GM18498 (cell line): ENCODE results near the gene SPTBN5.
"Not testable (repeated sequence)": the region's sequence is repeated elsewhere in the genome, so short reads cannot be mapped to it uniquely, and the experiment has no call there.

Experiments
- ATAC-seq: cut with Tn5 transposase; IDR thresholded peaks from one replicate; pipeline ENCODE4 v1.9.1; 2021; ENCODE audit warnings: mild to moderate bottlenecking, moderate library complexity; ENCODE audit not compliant: unreplicated experiment

SPTBN5 gene

DNA sequence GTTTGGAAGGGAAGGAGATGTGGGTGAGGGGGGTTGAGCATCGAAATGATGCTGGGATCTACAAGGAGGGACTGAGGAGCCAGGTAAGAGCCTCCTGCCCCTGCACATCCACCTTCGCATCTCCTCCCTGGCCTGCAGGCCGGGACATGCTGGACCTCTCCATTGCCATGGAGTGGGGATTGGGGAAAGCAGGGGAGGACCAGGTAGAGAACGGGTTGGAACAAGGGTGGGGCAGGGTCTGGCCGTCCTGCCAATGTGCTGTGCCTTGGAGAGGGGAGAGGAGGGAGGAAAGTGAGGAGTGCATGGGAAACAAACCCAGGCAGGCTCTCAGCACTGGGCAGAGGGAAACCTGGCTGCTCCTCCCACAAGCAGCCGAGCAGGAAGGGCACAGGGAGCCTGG, 44.6 kb downstream of the SPTBN5 start:
- ATAC-seq, result no peak

DNA sequence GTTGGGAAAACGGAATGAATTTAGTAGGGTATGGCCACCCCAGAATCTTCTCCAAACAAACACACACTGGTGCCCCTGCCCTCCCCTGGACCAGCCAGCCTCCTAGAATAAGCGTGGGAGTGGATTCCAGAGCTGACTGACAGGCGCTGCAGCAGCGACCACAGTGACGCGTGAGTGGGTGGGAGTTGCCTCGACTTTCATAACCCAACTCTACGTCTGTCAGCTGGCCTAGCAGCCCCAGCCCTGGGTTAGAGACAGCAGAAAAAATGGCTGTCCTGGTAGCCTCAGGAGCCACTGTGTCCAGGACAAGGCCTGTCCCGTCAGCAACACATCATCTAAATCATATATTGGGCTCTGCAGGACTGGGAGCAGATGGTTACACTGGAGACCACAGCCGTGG, 45.2 kb downstream of the SPTBN5 start:
- ATAC-seq, result no peak

DNA sequence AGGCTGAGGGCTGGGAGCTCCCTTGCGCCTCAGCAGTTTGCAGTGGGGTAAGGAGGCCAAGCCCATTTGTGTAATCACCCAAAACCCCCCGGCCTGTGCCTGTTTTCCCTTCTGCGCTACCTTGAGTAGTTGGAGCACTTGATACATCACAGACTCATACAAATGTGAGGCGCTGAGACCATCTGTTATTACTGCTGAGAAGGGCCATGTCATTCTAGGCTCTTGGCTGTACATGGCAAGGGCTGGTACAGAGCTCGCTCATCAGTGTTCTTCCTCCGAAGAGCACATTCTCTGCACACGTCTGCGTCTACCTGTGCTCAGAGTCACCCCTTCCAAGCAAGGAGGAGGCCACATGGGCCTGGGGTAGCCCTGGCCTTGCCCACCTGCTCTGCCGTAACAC, 45.9 kb downstream of the SPTBN5 start:
- ATAC-seq, result no peak

DNA sequence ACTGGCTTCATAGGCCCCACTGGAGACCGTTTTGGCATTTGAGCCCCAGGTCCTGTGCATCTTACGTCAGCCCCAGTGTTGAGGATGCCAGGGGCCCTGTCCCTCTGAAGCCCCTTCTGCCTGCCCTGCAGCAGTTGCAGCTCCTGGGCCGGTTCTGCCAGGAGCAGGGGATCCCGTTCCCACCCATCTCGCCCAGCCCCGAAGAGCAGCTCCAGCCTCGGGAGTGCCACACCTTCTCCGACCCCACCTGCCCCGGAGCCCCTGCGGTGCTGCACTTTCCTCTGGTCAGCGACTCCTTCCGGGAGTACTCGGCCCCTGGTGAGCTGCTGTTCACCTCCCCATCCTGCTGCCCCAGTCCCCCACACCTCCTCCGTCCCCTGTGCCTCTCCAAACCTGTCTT, 46.6 kb downstream of the SPTBN5 start:
- no peak for ATAC-seq

DNA sequence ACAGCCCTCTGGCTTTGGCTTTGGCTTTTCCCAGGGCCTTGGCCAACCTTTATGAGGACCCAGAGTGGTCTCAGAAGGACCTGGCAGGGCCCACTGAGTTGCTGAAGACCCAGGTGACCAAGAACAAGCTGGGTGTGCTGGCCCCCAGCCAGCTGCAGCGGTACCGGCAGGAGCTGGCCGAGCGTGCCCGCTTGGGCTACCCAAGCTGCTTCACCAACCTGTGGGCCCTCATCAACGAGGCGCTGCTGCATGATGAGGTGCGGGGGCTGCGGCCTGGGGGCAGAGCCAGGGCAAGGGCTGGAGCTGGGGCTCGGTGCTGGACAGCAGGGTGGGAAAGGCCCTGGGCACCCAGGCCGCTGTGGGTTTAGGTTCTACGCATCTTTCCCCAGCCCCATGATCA, 49.0 kb downstream of the SPTBN5 start:
- no peak for ATAC-seq

DNA sequence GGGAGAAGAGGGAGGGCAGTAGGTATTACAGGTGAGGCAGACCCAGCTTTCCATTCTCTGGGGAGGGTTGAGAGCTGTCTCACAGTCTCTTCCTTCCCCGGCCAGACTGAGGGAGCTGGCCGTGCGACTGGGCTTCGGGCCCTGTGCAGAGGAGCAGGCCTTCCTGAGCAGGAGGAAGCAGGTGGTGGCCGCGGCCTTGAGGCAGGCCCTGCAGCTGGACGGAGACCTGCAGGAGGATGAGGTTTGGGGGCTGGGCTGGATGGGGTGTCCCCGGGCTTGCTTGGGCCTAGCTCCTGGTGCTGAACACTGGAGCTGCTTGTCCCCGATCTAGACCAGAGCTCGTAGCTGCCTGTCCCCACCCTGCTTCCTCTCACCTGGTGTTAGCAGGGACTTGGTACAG, 50.3 kb downstream of the SPTBN5 start:
- no peak for ATAC-seq

DNA sequence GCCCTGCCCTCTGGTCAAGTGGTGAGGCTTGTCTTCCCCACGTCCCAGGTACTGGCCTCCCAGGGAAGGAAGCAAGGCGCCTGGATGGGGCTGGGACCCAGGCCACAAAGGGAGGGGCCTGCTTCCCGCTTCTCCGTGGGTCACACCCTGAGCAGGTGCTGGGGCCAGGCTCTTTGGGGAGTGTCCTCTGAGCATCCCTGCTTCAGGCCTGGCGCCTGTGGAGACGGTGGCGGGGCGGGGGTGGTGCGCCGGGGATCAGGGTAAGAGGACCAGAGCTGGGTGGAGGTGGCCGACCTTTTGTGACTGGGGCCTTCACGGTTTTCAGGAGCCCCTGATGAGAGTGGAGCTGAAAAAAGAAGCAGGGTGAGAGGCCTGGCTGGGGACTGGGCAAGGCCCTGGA, 51.6 kb downstream of the SPTBN5 start:
- ATAC-seq, result no peak

DNA sequence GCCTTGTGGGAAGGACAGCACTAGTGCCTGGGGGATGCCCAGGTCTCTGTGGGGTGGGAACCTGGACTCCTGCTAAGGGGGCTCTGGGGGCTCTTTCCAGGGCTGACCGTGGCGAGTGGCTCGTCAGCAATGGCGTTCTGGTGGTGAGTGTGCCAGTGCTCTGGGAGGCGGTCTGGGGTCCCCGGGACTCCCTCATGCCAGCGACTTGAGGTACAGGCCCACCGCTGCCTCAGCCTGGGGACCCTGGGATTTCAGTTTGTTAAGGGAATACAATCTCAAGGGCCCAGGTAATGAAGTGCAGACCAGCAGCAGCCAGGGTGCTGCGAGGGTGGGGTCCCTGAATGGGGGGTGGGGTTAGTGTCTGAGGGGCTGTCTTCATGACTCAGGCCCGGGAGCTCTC, 52.7 kb downstream of the SPTBN5 start:
- ATAC-seq, result no peak

DNA sequence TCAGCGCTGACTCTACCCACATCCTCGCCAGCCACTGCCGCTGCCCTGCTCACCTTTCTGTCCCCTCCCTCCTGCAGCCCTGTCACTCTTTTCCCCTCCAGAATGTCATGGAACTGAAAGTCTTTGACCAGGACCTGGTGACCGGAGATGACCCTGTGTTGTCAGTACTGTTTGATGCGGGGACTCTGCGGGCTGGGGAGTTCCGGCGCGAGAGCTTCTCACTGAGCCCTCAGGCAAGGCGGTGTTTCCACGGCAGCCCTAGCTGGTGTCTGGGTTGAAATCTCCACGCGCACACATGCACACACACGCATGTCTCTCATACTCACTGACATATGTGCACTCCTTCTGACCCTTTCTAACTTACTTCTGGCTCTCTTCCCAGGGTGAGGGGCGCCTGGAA, 53.2 kb downstream of the SPTBN5 start:
- no peak for ATAC-seq

DNA sequence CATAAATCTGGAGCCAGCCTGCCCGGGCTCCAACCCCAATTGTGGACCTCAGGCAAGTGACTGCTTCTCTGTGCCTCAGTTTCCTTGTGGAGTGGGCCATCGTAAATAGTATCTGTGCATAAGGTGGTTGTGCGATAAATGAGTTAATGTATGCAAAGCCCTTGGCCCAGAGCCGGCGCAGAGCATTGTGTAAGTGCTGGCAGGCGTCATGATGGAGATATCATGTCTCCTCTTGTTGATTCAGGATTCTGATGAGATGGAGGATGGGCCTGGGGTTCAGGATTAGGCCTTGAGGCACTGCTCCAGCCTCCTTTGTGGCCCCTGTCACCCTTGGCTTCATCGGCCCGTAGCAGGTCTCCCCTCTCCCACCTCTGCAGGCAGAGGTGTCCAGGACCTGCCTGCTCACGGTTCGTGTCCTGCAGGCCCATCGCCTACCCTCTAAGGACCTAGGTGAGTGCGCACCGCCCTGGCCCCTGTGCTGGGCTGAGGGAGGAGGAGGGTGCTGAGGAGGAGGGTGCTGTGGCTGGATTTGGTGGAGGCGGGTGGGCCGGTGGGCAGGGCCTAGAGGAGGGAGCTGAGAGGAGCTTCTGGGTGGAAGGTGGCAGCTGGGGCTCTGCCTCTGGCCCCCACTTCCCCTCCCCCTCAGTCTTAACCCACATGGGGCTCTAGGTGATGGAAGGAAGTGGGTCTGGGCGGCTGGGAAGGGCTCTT, 53.9 kb downstream of the SPTBN5 start:
- ATAC-seq, result no peak

DNA sequence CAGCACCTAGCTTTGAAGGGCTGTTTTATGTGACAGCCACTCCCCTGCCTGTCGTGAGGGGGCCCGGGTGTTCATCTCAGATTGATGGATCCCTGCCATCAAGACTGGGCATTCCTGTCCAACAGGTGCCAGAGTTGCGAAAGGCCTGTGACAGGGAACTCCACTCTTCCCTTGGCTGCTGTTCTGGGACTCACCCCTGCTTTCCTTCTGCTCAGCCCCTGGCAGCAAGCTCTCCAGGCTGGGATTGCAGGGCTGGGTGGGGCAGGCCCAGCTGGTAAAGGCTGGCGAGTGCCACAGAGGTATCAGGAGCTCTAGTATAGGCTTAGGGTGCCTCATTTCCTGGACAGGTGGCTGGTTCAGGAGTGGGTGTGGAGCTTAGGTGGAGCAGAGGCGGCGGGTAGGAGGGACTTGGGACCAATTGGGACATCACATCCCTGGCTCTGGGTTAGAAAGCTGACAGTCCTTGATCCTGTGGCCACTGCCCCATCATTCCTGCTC, 55.4 kb downstream of the SPTBN5 start, which contains the start of gene PLA2G4B:
TSS of gene PLA2G4B (plus strand) at position 448 of the 498 bp plus-strand sequence. CDS start 67 bp downstream, outside the sequence.
- ATAC-seq, result no peak

DNA sequence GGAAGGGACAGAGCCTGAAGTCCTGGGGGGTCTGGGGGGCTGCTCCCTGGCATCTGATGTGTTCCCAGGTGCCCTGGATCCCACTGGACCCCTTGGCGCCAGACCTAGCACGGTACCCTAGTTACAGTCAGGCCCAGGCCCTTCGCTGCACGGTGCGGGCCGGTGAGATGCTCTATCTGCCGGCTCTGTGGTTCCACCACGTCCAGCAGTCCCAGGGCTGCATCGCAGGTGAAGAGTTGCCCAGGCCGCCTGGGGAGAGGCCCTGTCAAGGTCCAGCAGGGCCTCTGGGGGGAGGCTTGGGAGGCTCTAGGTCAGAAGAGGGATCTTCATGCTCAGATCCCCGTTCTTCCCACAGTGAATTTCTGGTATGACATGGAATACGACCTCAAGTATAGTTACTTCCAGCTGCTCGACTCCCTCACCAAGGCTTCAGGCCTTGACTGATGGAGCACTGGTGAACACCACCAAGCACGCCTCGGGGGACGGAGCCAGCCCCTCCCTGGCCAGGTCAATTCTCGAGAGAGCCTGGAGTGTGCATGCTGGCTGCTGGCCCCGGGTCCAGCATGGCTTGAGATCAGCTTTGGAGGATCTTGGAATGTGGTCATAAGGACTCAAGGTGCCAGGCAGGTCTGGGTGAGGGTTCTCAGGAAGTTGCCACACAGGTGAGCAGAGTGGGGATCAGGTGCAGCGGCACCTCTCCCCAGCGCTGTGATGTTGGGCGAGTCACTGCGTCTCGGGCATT, 57.0 kb downstream of the SPTBN5 start:
- no peak for ATAC-seq

DNA sequence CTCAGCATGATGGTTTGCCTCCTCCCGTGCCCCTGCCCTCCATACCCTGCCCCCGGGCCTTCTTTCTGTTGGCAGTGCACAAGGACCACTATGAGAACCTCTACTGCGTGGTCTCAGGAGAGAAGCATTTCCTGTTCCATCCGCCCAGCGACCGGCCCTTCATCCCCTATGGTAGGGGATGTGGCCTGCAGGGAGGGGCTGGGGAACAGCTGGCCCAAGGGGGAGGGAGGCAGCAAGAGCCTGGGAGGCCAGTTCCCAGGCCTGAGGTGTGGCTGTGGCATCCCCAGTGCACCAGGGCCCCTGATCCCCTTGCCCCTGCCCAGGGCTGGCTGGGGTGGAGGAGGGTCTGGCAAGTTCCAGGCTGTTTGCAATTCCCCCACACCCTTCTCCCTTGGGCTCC, 57.8 kb downstream of the SPTBN5 start:
- ATAC-seq, result no peak

DNA sequence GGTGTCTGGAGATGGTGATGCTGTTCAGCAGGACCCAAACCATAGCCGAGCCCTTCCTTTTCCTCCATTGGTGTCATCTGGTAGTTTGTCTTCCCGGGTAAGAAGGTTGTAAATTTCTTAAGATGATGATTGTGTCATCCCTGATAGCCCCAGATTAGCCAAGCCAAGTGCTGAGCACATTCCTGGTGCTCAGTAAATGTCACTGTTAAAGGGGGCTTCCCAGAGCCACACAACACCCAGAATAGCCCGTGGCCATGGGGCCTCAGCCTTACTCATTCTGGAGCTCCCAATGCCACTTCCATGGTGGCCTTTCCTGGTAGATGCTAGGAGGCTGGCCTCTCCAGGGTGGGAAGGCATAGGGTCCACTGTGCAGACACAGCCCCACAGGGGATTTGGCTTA, 59.8 kb downstream of the SPTBN5 start:
- ATAC-seq, result no peak

DNA sequence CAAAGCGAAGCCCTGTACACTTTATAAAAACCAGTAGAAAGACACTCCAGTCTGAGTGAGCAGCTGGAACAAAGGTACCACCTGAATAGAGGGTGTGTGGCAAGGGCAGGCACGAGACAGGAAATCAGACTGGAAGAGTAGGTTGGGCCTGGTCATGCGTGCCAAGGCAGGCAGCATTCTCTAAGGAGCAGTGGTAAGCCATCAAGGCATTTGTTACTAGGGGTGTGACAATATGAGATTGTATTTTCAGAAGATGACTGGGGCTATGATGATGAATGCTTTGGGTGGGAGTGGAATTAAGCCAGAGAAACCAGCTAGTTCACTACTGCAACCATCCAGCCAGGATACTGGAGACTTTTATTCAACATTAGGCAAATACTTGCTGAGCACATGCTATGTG, 61.0 kb downstream of the SPTBN5 start:
- no peak for ATAC-seq

DNA sequence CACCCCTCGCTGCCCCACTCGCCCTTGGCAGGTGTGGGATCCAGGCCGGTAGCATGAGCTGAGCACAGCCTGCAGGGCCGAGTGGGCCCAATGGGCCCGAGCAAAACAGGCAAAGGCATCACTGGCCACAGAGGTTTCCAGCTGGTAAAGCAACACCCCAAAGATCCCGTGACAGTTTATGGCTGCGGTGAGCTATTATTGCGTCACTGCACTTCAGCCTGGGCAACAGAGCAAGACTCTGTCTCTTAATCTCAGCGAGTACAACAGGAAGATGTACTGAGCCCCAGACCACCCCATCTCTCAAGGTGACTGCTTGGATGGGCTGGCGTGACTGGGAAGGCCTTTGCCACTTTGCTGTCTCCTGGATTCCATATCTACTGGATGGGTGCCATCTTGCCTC, 61.6 kb downstream of the SPTBN5 start:
- ATAC-seq, result no peak

DNA sequence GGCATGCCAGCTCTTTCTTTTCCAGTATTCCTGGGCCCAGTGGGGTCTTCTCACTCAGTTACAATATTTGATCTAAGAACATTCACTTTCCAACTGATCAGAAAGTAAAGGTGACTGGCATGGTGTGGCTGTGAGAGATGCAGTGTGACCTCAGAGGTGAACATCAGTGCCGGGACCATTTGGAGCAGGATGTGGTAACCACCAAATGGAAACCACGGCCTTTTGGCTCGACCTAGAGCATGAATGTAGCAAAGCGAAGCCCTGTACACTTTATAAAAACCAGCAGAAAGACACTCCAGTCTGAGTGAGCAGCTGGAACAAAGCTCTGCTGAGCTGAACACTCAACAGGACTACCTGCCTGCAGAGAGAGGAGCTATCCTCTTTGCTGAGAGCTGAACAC, 62.6 kb downstream of the SPTBN5 start:
- ATAC-seq, result not testable (repeated sequence)

DNA sequence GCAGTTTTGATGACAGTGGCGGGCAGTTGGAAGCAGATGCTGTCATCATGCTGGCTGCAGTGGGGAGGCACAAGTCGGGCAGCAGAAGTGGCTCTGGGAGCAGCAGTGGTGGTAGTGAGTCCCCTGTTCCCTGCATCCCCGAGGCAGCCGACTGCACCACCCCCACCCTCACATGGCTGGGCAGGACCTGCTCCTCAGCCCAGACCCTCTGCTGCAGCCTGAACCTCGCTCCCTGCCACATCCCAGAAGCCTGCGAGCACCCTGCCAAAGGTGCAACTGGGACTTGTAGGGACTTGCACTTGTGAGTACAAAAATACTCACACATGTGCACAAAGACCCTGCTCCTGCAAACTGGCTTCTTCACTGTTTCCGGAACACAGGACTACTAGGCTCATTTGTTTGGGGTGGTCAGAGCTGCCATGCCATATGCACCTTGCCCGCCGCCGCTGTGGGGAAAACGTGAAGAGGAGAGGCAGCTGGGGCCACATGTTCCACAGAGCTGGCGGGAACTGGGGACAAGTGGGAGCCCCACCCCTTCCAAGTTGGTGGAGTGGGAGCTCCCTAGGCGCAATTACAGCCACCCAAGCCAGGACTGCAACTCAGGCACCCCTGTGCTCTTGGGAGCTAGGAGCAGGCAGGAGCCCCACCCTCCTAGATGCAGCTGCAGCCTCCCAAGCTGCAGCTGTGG, 63.8 kb downstream of the SPTBN5 start:
- ATAC-seq, result no peak

DNA sequence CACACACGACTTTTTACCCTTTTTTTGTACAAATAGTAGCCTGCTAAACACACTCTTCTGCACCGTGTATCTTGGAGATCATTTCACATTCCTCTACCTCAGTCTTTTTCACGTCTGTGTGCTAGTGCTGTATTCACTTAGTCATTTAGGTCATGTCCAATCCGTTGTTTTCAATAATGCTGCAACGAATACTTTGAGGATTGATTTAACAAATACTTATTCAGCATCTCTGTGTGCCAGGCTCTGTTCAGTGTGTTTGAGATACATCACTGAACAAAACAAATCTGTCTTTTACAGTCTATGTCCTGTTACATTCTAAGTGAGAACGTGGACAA, 65.1 kb downstream of the SPTBN5 start:
- no peak for ATAC-seq

DNA sequence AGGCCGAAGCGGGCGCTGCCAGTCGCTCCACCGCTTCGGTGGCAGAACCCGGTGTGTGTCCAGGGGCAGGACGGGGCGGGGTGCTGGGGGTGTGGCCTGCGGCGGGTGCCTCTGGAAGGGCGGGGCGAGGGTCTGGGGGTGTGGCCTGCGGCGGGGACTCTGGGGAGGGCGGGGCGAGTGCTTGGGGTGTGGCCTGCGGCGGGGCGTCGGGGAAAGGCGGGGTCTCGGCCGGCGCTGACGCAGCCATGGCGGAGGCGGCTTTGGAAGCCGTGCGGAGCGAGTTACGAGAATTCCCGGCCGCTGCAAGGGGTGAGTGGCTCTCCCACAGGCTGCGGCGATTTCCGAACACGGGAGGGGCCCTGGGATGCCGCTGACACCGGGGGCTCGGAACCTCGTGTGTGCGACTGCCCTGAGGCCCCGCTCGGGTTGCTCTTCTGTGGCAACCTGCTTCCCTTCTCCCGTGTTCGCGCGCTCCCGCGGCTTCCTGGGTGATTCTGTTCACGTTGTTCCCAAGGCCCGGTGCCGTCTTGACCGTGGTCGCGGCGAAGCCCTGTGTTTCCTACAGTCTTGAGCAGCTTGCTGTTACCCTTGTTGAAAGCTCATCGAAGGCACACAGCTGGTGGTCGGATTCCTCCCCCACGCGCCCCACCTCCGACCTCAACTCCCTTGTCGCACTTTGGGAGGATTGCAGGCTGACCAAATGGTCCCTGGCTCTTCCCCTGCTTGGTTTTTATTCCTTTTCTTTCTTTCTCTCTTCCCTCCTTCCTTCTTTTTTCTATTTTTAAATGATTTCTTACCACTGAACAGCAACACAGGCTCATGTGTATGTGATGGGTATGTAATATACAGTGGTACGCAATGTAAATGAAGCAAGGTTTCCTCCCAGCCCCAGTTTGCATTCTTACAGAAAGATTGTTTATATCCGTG, 65.7 kb downstream of the SPTBN5 start, which contains the start of gene JMJD7:
TSS of gene JMJD7 (plus strand) at position 213 of the 927 bp plus-strand sequence. CDS start at position 246, 33 bp downstream.
- peak; percentile 73 for ATAC-seq
